ENCODE measurements around the gene SMYD4.

The SMYD4 gene

GRCh38 chr17:1762901-1763898 is 66.5 kb downstream of the SMYD4 start:
- Histone ChIP-seq H3K9me3 (ENCODE audit: control insufficient read depth, insufficient read depth, low read length) (no peaks in the 10 kb centered on the region), H3K9ac (ENCODE audit: low read depth, low read length) (peak overlapping the region; percentile 38; the same call in 1 of the 2 replicates), H3K36me3 (ENCODE audit: insufficient read depth, low read length) (no peaks in the 10 kb centered on the region), H3K4me1 (ENCODE audit: insufficient read depth, low read length) (peaks cover 28% of the 10 kb centered on the region)

GRCh38 chr17:1762233-1762900 is 67.3 kb downstream of the SMYD4 start:
- no peaks in the 10 kb centered on the region for H3K9me3 ChIP-seq (ENCODE audit: control insufficient read depth, insufficient read depth, low read length)
- H3K9ac ChIP-seq (ENCODE audit: low read depth, low read length): peak overlapping the region; percentile 38
- H3K4me1 ChIP-seq (ENCODE audit: insufficient read depth, low read length): peaks cover 28% of the 10 kb centered on the region

GRCh38 chr17:1759529-1759928 is 70.2 kb downstream of the SMYD4 start:
- Histone ChIP-seq H3K9ac (ENCODE audit: low read depth, low read length) (no peak overlapping the region), H3K9me3 (ENCODE audit: control insufficient read depth, insufficient read depth, low read length) (no peaks in the 10 kb centered on the region), H3K4me1 (ENCODE audit: insufficient read depth, low read length) (peaks cover 19% of the 10 kb centered on the region), H3K36me3 (ENCODE audit: insufficient read depth, low read length) (no peaks in the 10 kb centered on the region)

More at GRCh38 chr17:1762233-1762900, 67.3 kb downstream of the SMYD4 start:
- no peaks in the 10 kb centered on the region for H3K36me3 ChIP-seq (ENCODE audit: insufficient read depth, low read length)

GRCh38 chr17:1758807-1759206 is 70.9 kb downstream of the SMYD4 start:
- H3K36me3 ChIP-seq (ENCODE audit: insufficient read depth, low read length): no peaks in the 10 kb centered on the region
- peaks cover 18% of the 10 kb centered on the region for H3K4me1 ChIP-seq (ENCODE audit: insufficient read depth, low read length)
- H3K9me3 ChIP-seq (ENCODE audit: control insufficient read depth, insufficient read depth, low read length): no peaks in the 10 kb centered on the region
- no peak overlapping the region for H3K9ac ChIP-seq (ENCODE audit: low read depth, low read length)

GRCh38 chr17:1755827-1756262 is 73.9 kb downstream of the SMYD4 start:
- Histone ChIP-seq H3K9me3 (ENCODE audit: control insufficient read depth, insufficient read depth, low read length) (no peaks in the 10 kb centered on the region), H3K36me3 (ENCODE audit: insufficient read depth, low read length) (no peaks in the 10 kb centered on the region), H3K4me1 (ENCODE audit: insufficient read depth, low read length) (no peaks in the 10 kb centered on the region; the same call in 1 of the 2 replicates), H3K9ac (ENCODE audit: low read depth, low read length) (no peak overlapping the region)

GRCh38 chr17:1755252-1755826 is 74.4 kb downstream of the SMYD4 start:
- Histone ChIP-seq H3K9ac (ENCODE audit: low read depth, low read length) (no peak overlapping the region), H3K4me1 (ENCODE audit: insufficient read depth, low read length) (no peaks in the 10 kb centered on the region; the same call in 1 of the 2 replicates), H3K9me3 (ENCODE audit: control insufficient read depth, insufficient read depth, low read length) (no peaks in the 10 kb centered on the region), H3K36me3 (ENCODE audit: insufficient read depth, low read length) (no peaks in the 10 kb centered on the region)

GRCh38 chr17:1754430-1755112 is 75.1 kb downstream of the SMYD4 start:
- H3K9me3 ChIP-seq (ENCODE audit: control insufficient read depth, insufficient read depth, low read length): no peaks in the 10 kb centered on the region
- no peaks in the 10 kb centered on the region for H3K36me3 ChIP-seq (ENCODE audit: insufficient read depth, low read length)
- no peak overlapping the region for H3K9ac ChIP-seq (ENCODE audit: low read depth, low read length)
- H3K4me1 ChIP-seq (ENCODE audit: insufficient read depth, low read length): no peaks in the 10 kb centered on the region; the same call in 1 of the 2 replicates

- H3K4me1 ChIP-seq (ENCODE audit: insufficient read depth, low read length): no peaks in the 10 kb centered on the region; the same call in 1 of the 2 replicates
- no peaks in the 10 kb centered on the region for H3K36me3 ChIP-seq (ENCODE audit: insufficient read depth, low read length)
- no peak overlapping the region for H3K9ac ChIP-seq (ENCODE audit: low read depth, low read length)
- no peaks in the 10 kb centered on the region for H3K9me3 ChIP-seq (ENCODE audit: control insufficient read depth, insufficient read depth, low read length)
These were observed 75.8 kb downstream of the SMYD4 start for GRCh38 chr17:1753767-1754429.

- no peaks in the 10 kb centered on the region for H3K36me3 ChIP-seq (ENCODE audit: insufficient read depth, low read length)
- no peaks in the 10 kb centered on the region for H3K9me3 ChIP-seq (ENCODE audit: control insufficient read depth, insufficient read depth, low read length)
- no peaks in the 10 kb centered on the region; the same call in 1 of the 2 replicates for H3K4me1 ChIP-seq (ENCODE audit: insufficient read depth, low read length)
- peak overlapping the region; percentile 8; the same call in 1 of the 2 replicates for H3K9ac ChIP-seq (ENCODE audit: low read depth, low read length)
These were observed 77.1 kb downstream of the SMYD4 start for GRCh38 chr17:1752425-1753262.

GRCh38 chr17:1750628-1751027 is 79.1 kb downstream of the SMYD4 start:
- Histone ChIP-seq H3K4me1 (ENCODE audit: insufficient read depth, low read length) (peaks cover 3% of the 10 kb centered on the region; the same call in 1 of the 2 replicates), H3K9me3 (ENCODE audit: control insufficient read depth, insufficient read depth, low read length) (no peaks in the 10 kb centered on the region), H3K36me3 (ENCODE audit: insufficient read depth, low read length) (no peaks in the 10 kb centered on the region), H3K9ac (ENCODE audit: low read depth, low read length) (no peak overlapping the region)

- H3K36me3 ChIP-seq (ENCODE audit: insufficient read depth, low read length): no peaks in the 10 kb centered on the region
- H3K4me1 ChIP-seq (ENCODE audit: insufficient read depth, low read length): peaks cover 3% of the 10 kb centered on the region; the same call in 1 of the 2 replicates
- H3K9me3 ChIP-seq (ENCODE audit: control insufficient read depth, insufficient read depth, low read length): no peaks in the 10 kb centered on the region
- H3K9ac ChIP-seq (ENCODE audit: low read depth, low read length): no peak overlapping the region
These were observed 82.6 kb downstream of the SMYD4 start for GRCh38 chr17:1746975-1747543.

- H3K4me1 ChIP-seq (ENCODE audit: insufficient read depth, low read length): peaks cover 3% of the 10 kb centered on the region; the same call in 1 of the 2 replicates
- H3K9ac ChIP-seq (ENCODE audit: low read depth, low read length): no peak overlapping the region
These were observed 84.1 kb downstream of the SMYD4 start for GRCh38 chr17:1745513-1746020.

More at GRCh38 chr17:1745513-1746020, 84.1 kb downstream of the SMYD4 start:
- Histone ChIP-seq H3K9me3 (ENCODE audit: control insufficient read depth, insufficient read depth, low read length) (no peaks in the 10 kb centered on the region), H3K36me3 (ENCODE audit: insufficient read depth, low read length) (no peaks in the 10 kb centered on the region)
